OCI-LY1 (cell line): Measurements from ENCODE around the gene CDK13.

Experiments used
- CTCF ChIP-seq: fragments of 200-600 bp; sonication (generic), shearing (Covaris generic); IDR thresholded peaks from 2 replicates; pipeline ENCODE4 v1.5.1; 2017; ENCODE audit warnings: mild to moderate bottlenecking, antibody characterized with exemption, low read length, moderate library complexity, mixed read lengths
- EZH2 ChIP-seq: fragments of 200-600 bp; sonication (generic), shearing (Covaris generic); IDR thresholded peaks from 2 replicates; pipeline ENCODE4 v1.8.0; 2017; ENCODE audit warnings: borderline replicate concordance, mixed run types, mild to moderate bottlenecking, antibody characterized with exemption, low read length, moderate library complexity, mixed read lengths

GRCh38 chr7:40024048-40024447, 74.0 kb downstream of the CDK13 start:
- TF ChIP-seq CTCF (no peak), EZH2 (no peak)
